ENCODE results near the gene DYNLRB2. TPM values are rescaled to one million over a fixed set of nuclear protein-coding genes. Genes with fewer than 3 reads are reported as not detected.
A peak's percentile ranks its signal among the peaks of the same experiment; 100 is the strongest.

Gene DYNLRB2
- total and polyA plus RNA-seq, 9 donors: 0.32 to 1.0 (median 0.50) TPM

- no peak overlapping the region for H3K4me3 ChIP-seq (ENCODE audit: low read length)
- H3K9me3 ChIP-seq (replicated peaks; ENCODE audit: control insufficient read depth, low read depth, low read length): no peaks in the 10 kb centered on the region
- H3K4me1 ChIP-seq (ENCODE audit: control insufficient read depth, insufficient read depth, low read length): peaks cover under 1% of the 10 kb centered on the region
- H3K36me3 ChIP-seq (ENCODE audit: control insufficient read depth, insufficient read depth, low read length): no peaks in the 10 kb centered on the region
- H3K27ac ChIP-seq (ENCODE audit: low read length): no peak overlapping the region
- no peak for DNase-seq
- WGBS (ENCODE audit: insufficient coverage): no CpG with 5 or more reads among the region's 4 CpGs
- no peaks in the 10 kb centered on the region for H3K27me3 ChIP-seq (ENCODE audit: control insufficient read depth, insufficient read depth, low read length)
Measured at GRCh38 chr16:80546249-80546648, 5.5 kb downstream of the DYNLRB2 start.

GRCh38 chr16:80547145-80547544 lies 6.4 kb downstream of the DYNLRB2 start:
- Histone ChIP-seq H3K9me3 (replicated peaks; ENCODE audit: control insufficient read depth, low read depth, low read length) (no peaks in the 10 kb centered on the region), H3K27ac (ENCODE audit: low read length) (no peak overlapping the region), H3K36me3 (ENCODE audit: control insufficient read depth, insufficient read depth, low read length) (no peaks in the 10 kb centered on the region), H3K27me3 (ENCODE audit: control insufficient read depth, insufficient read depth, low read length) (no peaks in the 10 kb centered on the region), H3K4me3 (ENCODE audit: low read length) (no peak overlapping the region), H3K4me1 (ENCODE audit: control insufficient read depth, insufficient read depth, low read length) (peaks cover 3% of the 10 kb centered on the region)
- DNase-seq: no peak
- no CpG with 5 or more reads among the region's 2 CpGs for WGBS (ENCODE audit: insufficient coverage)

GRCh38 chr16:80552277-80552676 lies 11.5 kb downstream of the DYNLRB2 start:
- WGBS (ENCODE audit: insufficient coverage): 20% methylated on average over 3 of the region's 5 CpGs
- Histone ChIP-seq H3K9me3 (replicated peaks; ENCODE audit: control insufficient read depth, low read depth, low read length) (no peaks in the 10 kb centered on the region), H3K4me3 (ENCODE audit: low read length) (no peak overlapping the region), H3K27ac (ENCODE audit: low read length) (no peak overlapping the region), H3K4me1 (ENCODE audit: control insufficient read depth, insufficient read depth, low read length) (peaks cover 6% of the 10 kb centered on the region), H3K36me3 (ENCODE audit: control insufficient read depth, insufficient read depth, low read length) (no peaks in the 10 kb centered on the region), H3K27me3 (ENCODE audit: control insufficient read depth, insufficient read depth, low read length) (peaks cover 3% of the 10 kb centered on the region)
- DNase-seq: no peak

GRCh38 chr16:80554033-80554432 lies 13.2 kb downstream of the DYNLRB2 start:
- peak; percentile 50 for DNase-seq
- H3K4me1 ChIP-seq (ENCODE audit: control insufficient read depth, insufficient read depth, low read length): peaks cover 6% of the 10 kb centered on the region
- H3K27ac ChIP-seq (ENCODE audit: low read length): no peak overlapping the region
- 14% methylated on average over 1 of the region's 2 CpGs for WGBS (ENCODE audit: insufficient coverage)
- no peak overlapping the region for H3K4me3 ChIP-seq (ENCODE audit: low read length)
- peaks cover 3% of the 10 kb centered on the region for H3K27me3 ChIP-seq (ENCODE audit: control insufficient read depth, insufficient read depth, low read length)
- H3K9me3 ChIP-seq (replicated peaks; ENCODE audit: control insufficient read depth, low read depth, low read length): no peaks in the 10 kb centered on the region
- H3K36me3 ChIP-seq (ENCODE audit: control insufficient read depth, insufficient read depth, low read length): no peaks in the 10 kb centered on the region

- Histone ChIP-seq H3K4me1 (ENCODE audit: control insufficient read depth, insufficient read depth, low read length) (peaks cover 6% of the 10 kb centered on the region), H3K4me3 (ENCODE audit: low read length) (no peak overlapping the region), H3K27me3 (ENCODE audit: control insufficient read depth, insufficient read depth, low read length) (peaks cover 5% of the 10 kb centered on the region), H3K9me3 (replicated peaks; ENCODE audit: control insufficient read depth, low read depth, low read length) (no peaks in the 10 kb centered on the region), H3K27ac (ENCODE audit: low read length) (no peak overlapping the region), H3K36me3 (ENCODE audit: control insufficient read depth, insufficient read depth, low read length) (no peaks in the 10 kb centered on the region)
- WGBS (ENCODE audit: insufficient coverage): 27% methylated on average over 1 of the region's 3 CpGs
- DNase-seq: no peak
Measured at GRCh38 chr16:80556481-80556880, 15.7 kb downstream of the DYNLRB2 start.

GRCh38 chr16:80557037-80557436 lies 16.2 kb downstream of the DYNLRB2 start:
- no peaks in the 10 kb centered on the region for H3K9me3 ChIP-seq (replicated peaks; ENCODE audit: control insufficient read depth, low read depth, low read length)
- WGBS (ENCODE audit: insufficient coverage): no CpG with 5 or more reads among the region's 5 CpGs
- DNase-seq: no peak

GRCh38 chr16:80559369-80559768 lies 18.6 kb downstream of the DYNLRB2 start:
- Histone ChIP-seq H3K36me3 (ENCODE audit: control insufficient read depth, insufficient read depth, low read length) (no peaks in the 10 kb centered on the region), H3K9me3 (replicated peaks; ENCODE audit: control insufficient read depth, low read depth, low read length) (no peaks in the 10 kb centered on the region), H3K4me1 (ENCODE audit: control insufficient read depth, insufficient read depth, low read length) (no peaks in the 10 kb centered on the region), H3K27me3 (ENCODE audit: control insufficient read depth, insufficient read depth, low read length) (peaks cover 5% of the 10 kb centered on the region), H3K27ac (ENCODE audit: low read length) (no peak overlapping the region), H3K4me3 (ENCODE audit: low read length) (no peak overlapping the region)
- DNase-seq: no peak
- WGBS (ENCODE audit: insufficient coverage): 49% methylated on average over 4 of the region's 4 CpGs

More at GRCh38 chr16:80557037-80557436, 16.2 kb downstream of the DYNLRB2 start:
- no peaks in the 10 kb centered on the region for H3K36me3 ChIP-seq (ENCODE audit: control insufficient read depth, insufficient read depth, low read length)
- peaks cover 5% of the 10 kb centered on the region for H3K27me3 ChIP-seq (ENCODE audit: control insufficient read depth, insufficient read depth, low read length)
- peaks cover 4% of the 10 kb centered on the region for H3K4me1 ChIP-seq (ENCODE audit: control insufficient read depth, insufficient read depth, low read length)
- H3K4me3 ChIP-seq (ENCODE audit: low read length): no peak overlapping the region
- H3K27ac ChIP-seq (ENCODE audit: low read length): no peak overlapping the region

- 56% methylated on average over 3 of the region's 3 CpGs for WGBS (ENCODE audit: insufficient coverage)
- DNase-seq: peak; percentile 21
Measured at GRCh38 chr16:80563066-80563465, 22.3 kb downstream of the DYNLRB2 start.

GRCh38 chr16:80564394-80564793 lies 23.6 kb downstream of the DYNLRB2 start:
- Histone ChIP-seq H3K4me3 (ENCODE audit: low read length) (no peak overlapping the region), H3K27ac (ENCODE audit: low read length) (no peak overlapping the region), H3K9me3 (replicated peaks; ENCODE audit: control insufficient read depth, low read depth, low read length) (no peaks in the 10 kb centered on the region), H3K4me1 (ENCODE audit: control insufficient read depth, insufficient read depth, low read length) (no peaks in the 10 kb centered on the region), H3K27me3 (ENCODE audit: control insufficient read depth, insufficient read depth, low read length) (peaks cover 5% of the 10 kb centered on the region), H3K36me3 (ENCODE audit: control insufficient read depth, insufficient read depth, low read length) (no peaks in the 10 kb centered on the region)
- 39% methylated on average over 3 of the region's 7 CpGs for WGBS (ENCODE audit: insufficient coverage)
- no peak for DNase-seq

More at GRCh38 chr16:80563066-80563465, 22.3 kb downstream of the DYNLRB2 start:
- Histone ChIP-seq H3K27me3 (ENCODE audit: control insufficient read depth, insufficient read depth, low read length) (peaks cover 5% of the 10 kb centered on the region), H3K27ac (ENCODE audit: low read length) (no peak overlapping the region), H3K36me3 (ENCODE audit: control insufficient read depth, insufficient read depth, low read length) (no peaks in the 10 kb centered on the region), H3K4me1 (ENCODE audit: control insufficient read depth, insufficient read depth, low read length) (no peaks in the 10 kb centered on the region), H3K9me3 (replicated peaks; ENCODE audit: control insufficient read depth, low read depth, low read length) (no peaks in the 10 kb centered on the region), H3K4me3 (ENCODE audit: low read length) (no peak overlapping the region)

GRCh38 chr16:80569440-80570105 lies 28.8 kb downstream of the DYNLRB2 start:
- WGBS (ENCODE audit: insufficient coverage): 74% methylated on average over 4 of the region's 9 CpGs
- H3K27me3 ChIP-seq (ENCODE audit: control insufficient read depth, insufficient read depth, low read length): peaks cover 3% of the 10 kb centered on the region
- H3K36me3 ChIP-seq (ENCODE audit: control insufficient read depth, insufficient read depth, low read length): no peaks in the 10 kb centered on the region
- no peak overlapping the region for H3K27ac ChIP-seq (ENCODE audit: low read length)
- H3K9me3 ChIP-seq (replicated peaks; ENCODE audit: control insufficient read depth, low read depth, low read length): no peaks in the 10 kb centered on the region
- no peaks in the 10 kb centered on the region for H3K4me1 ChIP-seq (ENCODE audit: control insufficient read depth, insufficient read depth, low read length)
- H3K4me3 ChIP-seq (ENCODE audit: low read length): no peak overlapping the region
- DNase-seq: no peak

GRCh38 chr16:80570106-80570478 lies 29.3 kb downstream of the DYNLRB2 start:
- peak; percentile 12 for DNase-seq
- H3K4me1 ChIP-seq (ENCODE audit: control insufficient read depth, insufficient read depth, low read length): no peaks in the 10 kb centered on the region
- peaks cover 3% of the 10 kb centered on the region for H3K27me3 ChIP-seq (ENCODE audit: control insufficient read depth, insufficient read depth, low read length)
- WGBS (ENCODE audit: insufficient coverage): 45% methylated on average over 6 of the region's 6 CpGs
- no peaks in the 10 kb centered on the region for H3K36me3 ChIP-seq (ENCODE audit: control insufficient read depth, insufficient read depth, low read length)
- no peak overlapping the region for H3K27ac ChIP-seq (ENCODE audit: low read length)
- no peak overlapping the region for H3K4me3 ChIP-seq (ENCODE audit: low read length)
- H3K9me3 ChIP-seq (replicated peaks; ENCODE audit: control insufficient read depth, low read depth, low read length): no peaks in the 10 kb centered on the region
